Measurements from ENCODE around the gene ATP11A.

The ATP11A gene

DNA sequence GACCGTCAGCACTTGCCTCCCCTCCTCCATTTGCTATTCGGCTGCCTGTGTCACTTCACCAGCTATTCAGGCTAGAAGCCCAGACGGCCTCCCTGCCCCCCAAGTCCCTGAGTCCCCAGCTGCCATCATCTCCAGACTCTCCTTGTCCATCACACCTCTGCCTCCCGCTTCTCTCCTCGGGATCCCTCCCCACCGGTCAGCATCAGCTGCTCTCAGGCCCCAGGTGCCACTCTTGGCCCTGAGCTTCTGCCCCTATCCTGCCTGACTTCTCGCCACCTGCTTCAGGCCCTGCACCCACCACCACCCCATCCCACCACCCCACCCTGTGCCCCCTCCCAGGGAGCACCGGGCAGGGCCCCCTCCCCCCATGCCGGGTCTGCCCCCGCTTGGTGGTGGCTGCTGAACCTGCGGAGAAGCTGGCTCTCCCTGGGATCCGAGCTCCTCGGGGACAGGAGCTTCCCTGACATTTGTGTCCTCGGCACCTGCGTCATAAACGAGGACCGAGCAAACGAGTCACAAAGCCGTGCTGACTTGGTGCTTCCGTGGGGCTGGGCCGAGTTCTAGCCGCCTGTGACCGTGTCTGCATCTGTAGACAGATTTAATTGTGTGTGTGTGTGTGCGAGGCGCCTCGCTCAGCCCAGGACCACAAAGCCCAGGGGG is 208.9 kb downstream of the ATP11A start:
- no peak for DNase-seq

DNA sequence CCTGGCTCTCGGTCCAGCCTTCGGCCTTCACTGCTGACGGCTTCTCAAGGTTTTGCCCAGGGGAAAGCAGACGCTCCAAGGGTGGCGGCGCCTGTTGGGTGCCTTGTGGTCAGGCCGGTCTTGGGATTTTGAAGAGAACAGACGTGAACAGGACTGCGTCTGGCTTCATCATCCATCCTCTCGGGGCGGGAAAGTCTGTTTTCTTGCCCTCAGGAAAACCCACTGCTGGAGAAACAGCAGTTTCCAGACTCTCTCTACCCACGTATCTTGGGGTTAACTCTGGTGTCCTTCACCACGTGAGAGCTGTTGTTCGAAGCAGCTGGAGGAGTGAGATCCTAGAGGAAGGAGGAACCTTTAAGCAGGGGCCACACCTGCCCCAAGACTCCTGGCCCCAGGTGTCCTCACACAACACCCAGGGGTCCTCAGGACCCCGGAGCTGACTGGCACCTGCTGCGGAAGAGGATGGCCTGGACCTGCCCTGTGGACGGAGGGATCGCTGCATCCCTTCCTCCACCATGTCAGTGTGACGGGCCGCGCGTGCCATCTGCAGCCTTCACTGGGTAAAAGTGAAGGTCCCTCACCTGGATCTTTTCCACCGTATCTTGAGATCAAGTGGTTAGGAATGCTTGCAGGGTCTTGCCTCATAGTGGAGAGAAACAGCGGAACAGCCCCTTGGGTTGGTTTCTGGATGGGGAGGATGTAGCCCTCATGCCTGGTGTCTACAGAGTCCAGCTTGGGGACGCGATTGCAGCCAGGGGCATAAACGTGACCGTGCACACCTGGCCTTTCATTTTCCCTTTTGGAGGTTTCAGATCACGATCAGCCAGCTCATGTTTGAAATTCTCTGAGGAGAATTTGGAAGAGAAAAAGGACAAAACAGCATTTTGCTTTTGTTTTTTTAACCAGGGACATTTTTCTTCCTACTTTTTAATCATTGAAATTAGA is 209.7 kb downstream of the ATP11A start:
- peak; percentile 14 for DNase-seq

GRCh38 chr13:112900226-112900600 is 210.4 kb downstream of the ATP11A start:
- DNase-seq: no peak

GRCh38 chr13:112900691-112901091 is 210.9 kb downstream of the ATP11A start:
- DNase-seq: peak; percentile 16

GRCh38 chr13:112902101-112902651 is 212.3 kb downstream of the ATP11A start:
- peak; percentile 27 for DNase-seq

DNA sequence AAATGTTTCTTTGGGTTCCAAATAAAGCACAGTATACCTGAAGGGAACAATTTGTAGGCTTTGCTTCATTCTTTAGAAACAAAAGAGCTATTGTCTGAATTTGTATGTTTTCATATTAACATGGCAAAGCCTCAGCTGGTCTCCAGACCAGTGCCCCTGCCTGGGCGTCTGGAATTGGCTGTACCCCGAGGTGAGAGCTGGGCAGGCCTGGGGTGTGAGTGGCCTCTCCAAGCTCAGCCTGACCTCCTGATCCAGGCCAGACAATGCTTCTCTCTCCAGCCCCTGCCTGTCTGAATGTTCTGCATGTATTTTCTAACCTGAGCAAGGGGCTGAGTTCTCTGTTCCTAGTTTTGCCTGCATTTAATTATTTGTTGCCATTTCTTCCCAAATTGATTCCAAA is 212.8 kb downstream of the ATP11A start:
- no peak for DNase-seq

- peak; percentile 12 for DNase-seq
Measured at GRCh38 chr13:112903071-112903577, 213.3 kb downstream of the ATP11A start.

GRCh38 chr13:112903606-112904195 is 213.9 kb downstream of the ATP11A start:
- peak; percentile 14 for DNase-seq

DNA sequence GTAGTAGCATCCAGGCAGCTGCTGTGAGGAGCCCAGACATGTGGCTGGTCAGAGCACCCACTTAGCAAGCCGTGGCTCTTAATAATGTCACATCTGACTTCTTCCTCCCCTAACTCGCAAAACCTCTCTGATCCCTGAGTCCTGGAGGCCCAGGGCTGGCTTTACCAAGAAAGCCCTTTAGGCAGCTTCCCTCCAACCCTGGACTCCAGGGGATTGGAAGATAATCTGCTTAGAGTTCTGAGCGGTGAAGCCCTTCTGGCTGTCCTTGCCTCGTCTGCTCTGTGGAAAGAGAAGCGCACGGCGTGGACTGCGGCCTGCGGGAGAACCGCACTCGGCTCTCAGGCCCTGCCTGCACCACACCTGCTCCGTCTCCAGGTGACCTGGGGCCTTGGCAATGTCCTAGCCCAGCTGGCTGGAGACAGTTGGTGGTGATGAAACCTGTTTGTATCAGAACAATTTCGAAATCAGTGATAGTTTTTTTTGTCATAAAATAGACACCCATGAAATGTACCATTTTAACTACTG is 214.7 kb downstream of the ATP11A start:
- DNase-seq: peak; percentile 8

DNA sequence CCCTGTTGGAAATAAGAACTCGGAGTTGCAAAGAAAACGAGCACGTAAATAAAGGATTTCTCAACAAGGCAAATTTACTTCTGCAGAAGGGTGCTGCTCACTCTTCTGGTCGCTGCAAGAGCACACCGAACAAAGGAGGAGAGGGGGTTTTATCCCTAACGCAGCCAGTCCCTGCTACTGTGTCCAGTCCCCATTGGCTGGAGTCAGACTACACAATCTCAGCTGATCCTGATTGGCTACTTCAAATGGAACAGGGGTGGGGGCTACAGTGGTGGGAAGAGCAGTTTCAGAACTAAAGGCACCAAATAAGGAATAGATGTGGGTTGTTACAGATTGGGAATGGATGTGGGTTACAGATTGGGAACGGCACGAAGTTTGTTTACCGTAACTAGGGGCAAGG is 215.2 kb downstream of the ATP11A start:
- DNase-seq: peak; percentile 1

GRCh38 chr13:112905619-112905989 is 215.8 kb downstream of the ATP11A start:
- DNase-seq: no peak

- no peak for DNase-seq
Measured at GRCh38 chr13:112905990-112906641, 216.3 kb downstream of the ATP11A start.

GRCh38 chr13:112907286-112907685 is 217.4 kb downstream of the ATP11A start:
- no peak for DNase-seq

GRCh38 chr13:112907871-112908331 is 218.1 kb downstream of the ATP11A start:
- DNase-seq: no peak

DNA sequence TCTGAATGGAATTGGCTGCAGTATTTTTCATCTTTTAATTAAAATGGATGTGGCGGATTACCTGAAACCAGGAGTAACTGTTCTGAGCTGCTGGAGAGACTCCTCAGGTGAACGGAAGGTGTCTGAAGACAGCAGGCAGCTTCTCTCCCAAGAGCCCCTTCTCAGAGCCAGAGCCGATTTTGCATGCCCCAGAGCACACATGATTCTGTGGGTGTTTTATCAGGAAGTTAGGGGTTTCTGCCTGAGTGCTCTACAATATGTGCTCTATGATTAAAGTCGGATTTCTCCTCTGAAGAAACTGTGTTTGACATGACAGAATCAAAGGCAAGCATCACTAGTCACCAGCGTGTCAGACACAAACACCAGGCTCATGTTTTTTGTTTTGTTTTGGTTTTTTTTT is 218.5 kb downstream of the ATP11A start:
- no peak for DNase-seq

GRCh38 chr13:112910016-112910415 is 220.2 kb downstream of the ATP11A start:
- DNase-seq: no peak

- DNase-seq: no peak
Measured at GRCh38 chr13:112910616-112911280, 220.9 kb downstream of the ATP11A start.

DNA sequence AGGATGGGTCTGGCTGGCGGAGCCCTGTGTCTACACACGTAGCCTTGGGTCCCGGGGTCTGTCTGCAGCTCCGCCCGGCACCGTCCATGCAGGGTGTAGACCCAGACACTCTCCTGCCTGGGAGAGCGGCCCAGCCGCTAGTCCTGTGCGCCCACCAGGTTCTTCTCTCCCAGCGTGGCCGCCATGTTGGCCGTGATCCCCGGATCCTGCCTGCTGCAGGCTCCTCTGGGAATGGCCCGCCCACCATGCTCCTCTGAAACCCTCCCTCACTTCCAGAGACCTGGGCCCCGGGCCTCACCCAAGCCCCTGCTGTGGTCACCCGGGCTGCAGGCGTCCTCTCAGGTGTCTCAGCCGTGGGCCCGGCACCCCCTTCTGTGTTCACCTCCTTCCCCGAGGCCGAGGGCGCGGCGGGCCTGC is 221.5 kb downstream of the ATP11A start:
- no peak for DNase-seq

DNA sequence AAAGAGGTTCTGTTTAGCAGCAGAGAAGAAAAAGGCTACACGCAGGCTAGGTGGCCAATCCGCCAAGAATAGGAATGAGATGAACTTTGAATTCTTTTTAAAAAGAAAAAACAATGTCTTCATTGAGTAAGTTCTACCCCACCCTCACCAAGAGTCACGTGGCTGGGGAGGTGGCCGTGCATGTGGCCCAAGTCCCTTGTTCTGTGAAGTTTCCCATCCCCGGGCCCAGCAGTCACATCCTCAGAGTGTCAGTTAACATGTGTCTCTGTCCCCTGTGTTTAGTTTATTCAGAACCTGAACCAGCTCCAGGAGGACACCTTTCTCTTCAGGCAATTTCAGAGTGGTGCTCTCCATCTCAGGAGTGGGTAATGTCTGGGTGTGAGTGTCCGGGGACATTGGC is 222.0 kb downstream of the ATP11A start:
- DNase-seq: no peak

DNA sequence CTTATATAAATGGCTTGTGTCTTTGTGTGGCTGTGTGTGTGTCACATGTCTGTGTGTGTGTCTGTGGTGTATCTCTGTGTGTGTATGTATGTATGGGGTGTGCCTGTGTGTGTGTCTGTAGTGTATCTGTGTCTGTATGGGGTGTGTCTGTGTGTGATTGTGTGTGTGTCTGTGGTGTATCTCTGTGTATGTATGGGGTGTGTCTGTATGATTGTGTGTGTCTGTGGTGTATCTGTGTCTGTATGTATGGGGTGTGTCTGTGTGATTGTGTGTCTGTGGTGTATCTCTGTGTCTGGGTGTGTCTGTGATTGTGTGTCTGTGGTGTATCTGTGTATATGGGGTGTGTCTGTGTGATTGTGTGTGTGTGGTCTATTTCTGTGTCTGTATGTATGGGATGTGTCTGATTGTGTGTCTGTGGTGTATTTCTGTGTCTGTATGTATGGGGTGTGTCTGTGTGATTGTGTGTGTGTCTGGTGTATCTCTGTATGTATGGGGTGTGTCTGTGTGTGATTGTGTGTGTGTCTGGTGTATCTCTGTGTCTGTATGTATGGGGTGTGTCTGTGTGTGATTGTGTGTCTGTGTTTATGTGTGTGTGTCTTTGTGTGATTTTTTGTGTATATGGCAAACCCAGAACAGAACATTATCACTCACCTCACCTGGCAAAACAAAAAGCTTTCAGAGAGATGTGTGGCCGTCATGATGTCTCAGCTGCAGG is 223.0 kb downstream of the ATP11A start:
- no peak for DNase-seq

GRCh38 chr13:112916296-112916695 is 226.5 kb downstream of the ATP11A start:
- no peak for DNase-seq

All from femur (tissue), 1 donor.